GM12891 (cell line): Measurements from ENCODE around the gene HMG20A.

Source experiments
- DNase-seq: peaks from one replicate; pipeline ENCODE4 v3.0.0; 2011; ENCODE audit warnings: low spot score; ENCODE audit not compliant: insufficient read length
- FAIRE-seq: peaks from 2 replicates; lab custom pipeline; 2011; peaks lifted over from hg19 to GRCh38; lab: Jason Lieb, UNC
- PAX5 ChIP-seq: IDR thresholded peaks from 2 replicates; pipeline ENCODE4 v1.6.1; 2011; ENCODE audit warnings: low read length, moderate library complexity, mild to moderate bottlenecking; ENCODE audit not compliant: insufficient read depth, severe bottlenecking
- POLR2A ChIP-seq: IDR thresholded peaks from 2 replicates; pipeline ENCODE4 v1.6.1; 2011; ENCODE audit warnings: low read depth, low read length, control low read depth
- POLR2AphosphoS5 ChIP-seq: IDR thresholded peaks from 2 replicates; pipeline ENCODE4 v1.6.1; 2011; ENCODE audit warnings: low read depth, low read length, control low read depth
- POU2F2 ChIP-seq: IDR thresholded peaks from 2 replicates; pipeline ENCODE4 v1.6.1; 2011; ENCODE audit warnings: low read depth, mild to moderate bottlenecking, control low read depth, low read length, moderate library complexity
- SPI1 ChIP-seq: IDR thresholded peaks from 2 replicates; pipeline ENCODE4 v1.6.1; 2011; ENCODE audit warnings: low read depth, low read length, control low read depth
- TAF1 ChIP-seq: IDR thresholded peaks from 2 replicates; pipeline ENCODE4 v1.6.1; 2011; ENCODE audit warnings: low read depth, low read length, control low read depth

HMG20A gene

GRCh38 chr15:77436822-77437221 lies 16.1 kb downstream of the HMG20A start:
- DNase-seq, result no peak
- FAIRE-seq, result peak; percentile 69
- TF ChIP-seq POU2F2 (no peak), SPI1 (peak; percentile 89), TAF1 (no peak), POLR2A (no peak), POLR2AphosphoS5 (no peak), PAX5 (no peak)

GRCh38 chr15:77437264-77437663 lies 16.6 kb downstream of the HMG20A start:
- no peak for TF ChIP-seq POLR2AphosphoS5
- no peak for TF ChIP-seq POU2F2
- TF ChIP-seq PAX5, result no peak
- no peak for TF ChIP-seq POLR2A
- no peak for TF ChIP-seq TAF1
- no peak for TF ChIP-seq SPI1
- FAIRE-seq, result no peak
- DNase-seq, result no peak

GRCh38 chr15:77440378-77440999 lies 19.8 kb downstream of the HMG20A start:
- TF ChIP-seq PAX5 (no peak), POLR2AphosphoS5 (no peak)
- FAIRE-seq (peak; percentile 41), DNase-seq (no peak)

GRCh38 chr15:77446840-77447390 lies 26.2 kb downstream of the HMG20A start:
- FAIRE-seq (peak; percentile 38), DNase-seq (no peak)
- TF ChIP-seq POLR2A, result no peak
- TF ChIP-seq SPI1, result peak; percentile 41

GRCh38 chr15:77454265-77454664 lies 33.6 kb downstream of the HMG20A start:
- DNase-seq (no peak), FAIRE-seq (no peak)
- TF ChIP-seq PAX5, result no peak
- TF ChIP-seq TAF1, result no peak

GRCh38 chr15:77454951-77455350 lies 34.3 kb downstream of the HMG20A start:
- FAIRE-seq (no peak), DNase-seq (no peak)
- TF ChIP-seq PAX5, result no peak
- TF ChIP-seq POLR2AphosphoS5, result no peak
- no peak for TF ChIP-seq POU2F2
- no peak for TF ChIP-seq POLR2A
- no peak for TF ChIP-seq TAF1

GRCh38 chr15:77455696-77456321 lies 35.1 kb downstream of the HMG20A start:
- DNase-seq (no peak), FAIRE-seq (no peak)
- TF ChIP-seq POU2F2, result no peak
- no peak for TF ChIP-seq TAF1
- TF ChIP-seq POLR2AphosphoS5, result no peak
- no peak for TF ChIP-seq POLR2A
- no peak for TF ChIP-seq SPI1
- TF ChIP-seq PAX5, result no peak

GRCh38 chr15:77456746-77457145 lies 36.1 kb downstream of the HMG20A start:
- TF ChIP-seq TAF1, result no peak
- no peak for TF ChIP-seq POU2F2
- TF ChIP-seq POLR2AphosphoS5, result no peak
- no peak for TF ChIP-seq SPI1
- no peak for TF ChIP-seq POLR2A
- no peak for TF ChIP-seq PAX5
- DNase-seq (no peak), FAIRE-seq (no peak)

GRCh38 chr15:77457191-77457904 lies 36.7 kb downstream of the HMG20A start:
- DNase-seq, result no peak
- FAIRE-seq, result peak; percentile 9
- no peak for TF ChIP-seq POLR2AphosphoS5
- no peak for TF ChIP-seq TAF1
- no peak for TF ChIP-seq SPI1
- TF ChIP-seq POLR2A, result no peak
- TF ChIP-seq PAX5, result no peak
- no peak for TF ChIP-seq POU2F2

- TF ChIP-seq POLR2AphosphoS5 (no peak), POLR2A (no peak), POU2F2 (no peak), TAF1 (no peak), SPI1 (no peak), PAX5 (no peak)
- DNase-seq (no peak), FAIRE-seq (no peak)
Measured at GRCh38 chr15:77457905-77458265, 37.2 kb downstream of the HMG20A start.
